ENCODE results near the gene PEAR1. TPM values are rescaled to one million over a fixed set of nuclear protein-coding genes. Genes with fewer than 3 reads are reported as not detected.

PEAR1 gene
- total RNA-seq, 2 donors from 2014 or later, result 2.5 to 3.5 TPM

- Histone ChIP-seq H3K27me3 (peaks cover 13% of the 10 kb centered on the region), H3K4me3 (no peak overlapping the region), H3K9ac (ENCODE audit: low read depth in 2 of 2, low read length in 2 of 2) (no peak overlapping the region), H3K36me3 (no peaks in the 10 kb centered on the region), H3K4me1 (no peaks in the 10 kb centered on the region), H3K27ac (no peak overlapping the region), H3K9me3 (no peaks in the 10 kb centered on the region)
- DNase-seq, result no peak
- TF ChIP-seq CTCF (IDR thresholded peaks at IDR 0.05), result no peak
- intact Hi-C loops (cut with DNase I), result loop anchor here (10.0 kb wide), 1 partner anchor 241 kb away; no protein-coding TSS in a partner anchor
Measured at GRCh38 chr1:156865865-156866248, 27.7 kb upstream of the PEAR1 start.

- Histone ChIP-seq H3K9me3 (no peaks in the 10 kb centered on the region), H3K36me3 (no peaks in the 10 kb centered on the region), H3K4me1 (no peaks in the 10 kb centered on the region), H3K27me3 (peaks cover 8% of the 10 kb centered on the region), H3K4me3 (no peak overlapping the region), H3K27ac (no peak overlapping the region), H3K9ac (ENCODE audit: low read depth in 2 of 2, low read length in 2 of 2) (no peak overlapping the region)
- intact Hi-C loops (cut with DNase I), result loop anchor here (10.0 kb wide), 1 partner anchor 242 kb away; no protein-coding TSS in a partner anchor
- no peak for TF ChIP-seq CTCF (IDR thresholded peaks at IDR 0.05)
- no peak for DNase-seq
Measured at GRCh38 chr1:156866249-156866909, 27.1 kb upstream of the PEAR1 start.

- no peak for DNase-seq
- TF ChIP-seq CTCF (IDR thresholded peaks at IDR 0.05), result no peak
- intact Hi-C loops (cut with DNase I), result loop anchor here (10.0 kb wide), 1 partner anchor 244 kb away; no protein-coding TSS in a partner anchor
Measured at GRCh38 chr1:156868341-156868740, 25.2 kb upstream of the PEAR1 start.

GRCh38 chr1:156869455-156869854, 24.1 kb upstream of the PEAR1 start:
- DNase-seq, result no peak
- no peak overlapping the region for H3K27ac ChIP-seq
- no peak overlapping the region for H3K4me3 ChIP-seq
- H3K4me1 ChIP-seq, result no peaks in the 10 kb centered on the region
- no peaks in the 10 kb centered on the region for H3K36me3 ChIP-seq
- H3K9ac ChIP-seq (ENCODE audit: low read depth in 2 of 2, low read length in 2 of 2), result no peak overlapping the region
- TF ChIP-seq CTCF (IDR thresholded peaks at IDR 0.05), result no peak
- intact Hi-C loops (cut with DNase I), result loop anchor here (10.0 kb wide), 1 partner anchor 245 kb away; no protein-coding TSS in a partner anchor
- H3K27me3 ChIP-seq, result no peaks in the 10 kb centered on the region
- no peaks in the 10 kb centered on the region for H3K9me3 ChIP-seq

More at GRCh38 chr1:156868341-156868740, 25.2 kb upstream of the PEAR1 start:
- H3K27me3 ChIP-seq, result no peaks in the 10 kb centered on the region
- H3K36me3 ChIP-seq, result no peaks in the 10 kb centered on the region
- H3K4me1 ChIP-seq, result no peaks in the 10 kb centered on the region
- no peak overlapping the region for H3K27ac ChIP-seq
- no peaks in the 10 kb centered on the region for H3K9me3 ChIP-seq
- H3K4me3 ChIP-seq, result no peak overlapping the region
- H3K9ac ChIP-seq (ENCODE audit: low read depth in 2 of 2, low read length in 2 of 2), result no peak overlapping the region

- Histone ChIP-seq H3K4me3 (no peak overlapping the region), H3K9ac (ENCODE audit: low read depth in 2 of 2, low read length in 2 of 2) (no peak overlapping the region), H3K27ac (no peak overlapping the region), H3K36me3 (no peaks in the 10 kb centered on the region), H3K4me1 (no peaks in the 10 kb centered on the region), H3K9me3 (no peaks in the 10 kb centered on the region), H3K27me3 (no peaks in the 10 kb centered on the region)
- DNase-seq, result no peak
- intact Hi-C loops (cut with DNase I), result loop anchor here (10.0 kb wide), 1 partner anchor 159 kb away; no protein-coding TSS in a partner anchor
- TF ChIP-seq CTCF (IDR thresholded peaks at IDR 0.05), result no peak
Measured at GRCh38 chr1:156873659-156874058, 19.9 kb upstream of the PEAR1 start.

Data from colonic mucosa (tissue), 4 donors.